HEK293T (cell line): ENCODE results near the gene LRIG1.

ENCODE experiments used
- CTCF ChIA-PET: fragments of 350-600 bp; formaldehyde crosslinking; extraction: SDS; loops from one replicate; lab custom pipeline; 2021; ENCODE audit warnings: antibody characterized with exemption, inconsistent platforms; lab: Yijun Ruan, JAX
- POLR2A ChIA-PET: fragments of 350-600 bp; formaldehyde crosslinking; extraction: SDS; loops from one replicate; lab custom pipeline; 2020; ENCODE audit warnings: antibody characterized with exemption, inconsistent platforms; lab: Yijun Ruan, JAX
- DNase-seq: peaks from one replicate; pipeline ENCODE4 v3.0.0; 2012; ENCODE audit warnings: mixed read lengths; ENCODE audit errors: extremely low spot score
- ARNT ChIP-seq: fragments of 450-650 bp; IDR thresholded peaks from 2 replicates; pipeline ENCODE4 v1.6.1; 2017; ENCODE audit warnings: mild to moderate bottlenecking
- BHLHE40 ChIP-seq: fragments of 450-650 bp; IDR thresholded peaks from 2 replicates; pipeline ENCODE4 v1.6.1; 2016; ENCODE audit warnings: mild to moderate bottlenecking, moderate library complexity, borderline replicate concordance
- CTBP1 ChIP-seq: fragments of 450-650 bp; IDR thresholded peaks from 2 replicates; pipeline ENCODE4 v1.6.1; 2016; ENCODE audit warnings: borderline replicate concordance
- ELF4 ChIP-seq: fragments of 450-650 bp; IDR thresholded peaks from 2 replicates; pipeline ENCODE4 v1.6.1; 2017; ENCODE audit warnings: antibody characterized with exemption
- FOXA1 ChIP-seq: fragments of 450-650 bp; IDR thresholded peaks from 2 replicates; pipeline ENCODE4 v1.6.1; 2016; ENCODE audit warnings: mild to moderate bottlenecking
- FOXK2 ChIP-seq: fragments of 450-650 bp; IDR thresholded peaks from 2 replicates; pipeline ENCODE4 v1.6.1; 2016; ENCODE audit warnings: mild to moderate bottlenecking
- FOXM1 ChIP-seq: fragments of 450-650 bp; IDR thresholded peaks from 2 replicates; pipeline ENCODE4 v1.6.1; 2017; ENCODE audit warnings: mild to moderate bottlenecking, borderline replicate concordance
- HDGF ChIP-seq: fragments of 450-650 bp; IDR thresholded peaks from 2 replicates; pipeline ENCODE4 v1.6.1; 2017; ENCODE audit warnings: antibody characterized with exemption, borderline replicate concordance
- L3MBTL2 ChIP-seq: fragments of 450-650 bp; conservative IDR thresholded peaks from 2 replicates; pipeline ENCODE4 v1.6.1; 2016; ENCODE audit warnings: mild to moderate bottlenecking
- LEF1 ChIP-seq: fragments of 450-650 bp; IDR thresholded peaks from 2 replicates; pipeline ENCODE4 v1.6.1; 2017; ENCODE audit warnings: mild to moderate bottlenecking, borderline replicate concordance
- NFRKB ChIP-seq: fragments of 450-650 bp; IDR thresholded peaks from 2 replicates; pipeline ENCODE4 v1.6.1; 2016; ENCODE audit warnings: mild to moderate bottlenecking, moderate library complexity
- PKNOX1 ChIP-seq: fragments of 450-650 bp; IDR thresholded peaks from 2 replicates; pipeline ENCODE4 v1.6.1; 2016
- SP1 ChIP-seq: fragments of 450-650 bp; IDR thresholded peaks from 2 replicates; pipeline ENCODE4 v1.6.1; 2017
- SUZ12 ChIP-seq: fragments of 450-650 bp; IDR thresholded peaks from 2 replicates; pipeline ENCODE4 v1.6.1; 2016; ENCODE audit warnings: mild to moderate bottlenecking
- TARDBP ChIP-seq: fragments of 450-650 bp; IDR thresholded peaks from 2 replicates; pipeline ENCODE4 v1.6.1; 2016
- ZNF384 ChIP-seq: fragments of 450-650 bp; IDR thresholded peaks from 2 replicates; pipeline ENCODE4 v1.6.1; 2016

Gene LRIG1

GRCh38 chr3:66381626-66382025 lies 119.2 kb downstream of the LRIG1 start:
- no peak for TF ChIP-seq SUZ12
- no peak for TF ChIP-seq ZNF384
- no peak for TF ChIP-seq CTBP1
- TF ChIP-seq L3MBTL2 = no peak
- TF ChIP-seq ARNT = no peak
- no peak for TF ChIP-seq FOXA1
- no peak for TF ChIP-seq BHLHE40
- no peak for TF ChIP-seq FOXK2
- no peak for TF ChIP-seq LEF1
- no peak for TF ChIP-seq PKNOX1
- no peak for TF ChIP-seq HDGF
- TF ChIP-seq SP1 = no peak
- TF ChIP-seq TARDBP = no peak
- no peak for TF ChIP-seq NFRKB
- no peak for TF ChIP-seq ELF4
- TF ChIP-seq FOXM1 = no peak
- no peak for DNase-seq
- ChIA-PET POLR2A (no interaction called here), CTCF (interaction anchor here (0.6 kb wide), 1 partner anchor 441 kb away, joined by 3 read pairs; no protein-coding TSS in a partner anchor)

- CTCF ChIA-PET = interaction anchor here (0.5 kb wide), 1 partner anchor 117 kb away, joined by 3 read pairs; no protein-coding TSS in a partner anchor
- TF ChIP-seq SP1 (no peak), BHLHE40 (no peak), NFRKB (no peak), FOXA1 (no peak), ELF4 (no peak), FOXK2 (no peak), L3MBTL2 (no peak), FOXM1 (no peak), LEF1 (no peak)
These were observed 120.5 kb downstream of the LRIG1 start for GRCh38 chr3:66380200-66380932.

GRCh38 chr3:66379565-66379964 lies 121.3 kb downstream of the LRIG1 start:
- no peak for TF ChIP-seq SP1
- no peak for TF ChIP-seq L3MBTL2
- ChIA-PET CTCF (no interaction called here), POLR2A (no interaction called here)
- no peak for DNase-seq

More at GRCh38 chr3:66380200-66380932, 120.5 kb downstream of the LRIG1 start:
- DNase-seq = no peak
- POLR2A ChIA-PET = no interaction called here

GRCh38 chr3:66378256-66378655 lies 122.6 kb downstream of the LRIG1 start:
- ChIA-PET CTCF (interaction anchor here (0.7 to 1.9 kb wide), 17 partner anchors 9 to 635 kb away, joined by 3 to 11 read pairs (median 4); no protein-coding TSS in a partner anchor), POLR2A (no interaction called here)
- DNase-seq = peak; percentile 62
- TF ChIP-seq ZNF384 = no peak
- TF ChIP-seq PKNOX1 = no peak
- TF ChIP-seq FOXM1 = no peak
- TF ChIP-seq ARNT = no peak
- TF ChIP-seq HDGF = no peak
- no peak for TF ChIP-seq SUZ12

GRCh38 chr3:66377800-66378199 lies 123.0 kb downstream of the LRIG1 start:
- POLR2A ChIA-PET = no interaction called here
- no peak for DNase-seq
- CTCF ChIA-PET = interaction anchor here (0.7 to 1.9 kb wide), 14 partner anchors 10 to 444 kb away, joined by 3 to 11 read pairs (median 4); no protein-coding TSS in a partner anchor
- TF ChIP-seq PKNOX1 = no peak

GRCh38 chr3:66376568-66376967 lies 124.3 kb downstream of the LRIG1 start:
- no peak for DNase-seq
- CTCF ChIA-PET = no interaction called here
- TF ChIP-seq BHLHE40 (no peak), NFRKB (no peak), ELF4 (no peak), ARNT (no peak), FOXA1 (no peak), HDGF (no peak), SP1 (no peak)
- POLR2A ChIA-PET = no interaction called here

- POLR2A ChIA-PET = no interaction called here
- TF ChIP-seq PKNOX1 (no peak), BHLHE40 (no peak), L3MBTL2 (no peak), HDGF (no peak), LEF1 (no peak), FOXK2 (no peak), ARNT (no peak), CTBP1 (no peak), FOXM1 (no peak), SP1 (no peak), ELF4 (no peak), TARDBP (no peak), SUZ12 (no peak), NFRKB (no peak), ZNF384 (no peak), FOXA1 (no peak)
- CTCF ChIA-PET = interaction anchor here (0.7 to 1.2 kb wide), 6 partner anchors 95 to 120 kb away, joined by 3 to 6 read pairs (median 4); no protein-coding TSS in a partner anchor
- DNase-seq = peak; percentile 56
These were observed 128.0 kb downstream of the LRIG1 start for GRCh38 chr3:66372681-66373350.
